Calu3 (cell line): Measurements from ENCODE around the gene EFCAB8. TPM values are rescaled to one million over a fixed set of nuclear protein-coding genes. Genes with fewer than 3 reads are reported as not detected.
A peak's percentile ranks its signal among the peaks of the same experiment; 100 is the strongest.

Source experiments
- BruUV-seq: library from RNA; stranded (reverse); fragments of 400-500 nt; replicated peaks from 2 replicates; lab custom pipeline; 2021; lab: Mats Ljungman, UMichigan
- CTCF ChIA-PET: fragments of 300-600 bp; sonication (Branson Sonifier 250); formaldehyde crosslinking; loops from one replicate; lab custom pipeline; 2022; ENCODE audit warnings: antibody characterized with exemption; lab: Charles Lee
- DNase-seq: peaks from one replicate; pipeline ENCODE4 v3.0.0; 2022
- H3K27ac Mint-ChIP-seq: one replicate; pipeline ENCODE4 v1.8.0; 2022; ENCODE audit warnings: mixed read lengths; ENCODE audit not compliant: unreplicated experiment
- H3K27me3 Mint-ChIP-seq: one replicate; pipeline ENCODE4 v1.8.0; 2022; ENCODE audit warnings: mixed read lengths; ENCODE audit not compliant: unreplicated experiment
- H3K36me3 Mint-ChIP-seq: one replicate; pipeline ENCODE4 v1.8.0; 2022; ENCODE audit warnings: mild to moderate bottlenecking, moderate library complexity, mixed read lengths; ENCODE audit not compliant: insufficient read depth, unreplicated experiment
- H3K4me1 Mint-ChIP-seq: one replicate; pipeline ENCODE4 v1.8.0; 2022; ENCODE audit warnings: mild to moderate bottlenecking, low read depth, mixed read lengths; ENCODE audit not compliant: unreplicated experiment
- H3K4me3 Mint-ChIP-seq: one replicate; pipeline ENCODE4 v1.8.0; 2022; ENCODE audit warnings: mild to moderate bottlenecking, low read depth, moderate library complexity, mixed read lengths; ENCODE audit not compliant: unreplicated experiment
- H3K9me3 Mint-ChIP-seq: one replicate; pipeline ENCODE4 v1.8.0; 2022; ENCODE audit warnings: low read depth, mixed read lengths; ENCODE audit not compliant: unreplicated experiment
- CTCF ChIP-seq: fragments of 200-600 bp; IDR thresholded peaks from one replicate; pipeline ENCODE4 v1.8.0; 2022; ENCODE audit warnings: antibody characterized with exemption; ENCODE audit not compliant: unreplicated experiment
- intact Hi-C: fragments of 100-400 bp; cut with micrococcal nuclease; formaldehyde crosslinking; loops from one replicate; pipeline ENCODE4 v1.10.0; 2022; ENCODE audit not compliant: unreplicated experiment
- total RNA-seq: library from RNA; stranded (reverse); gene quantifications from 2 replicates; pipeline ENCODE4 v1.2.3, GENCODE V29; 2022

The EFCAB8 gene
- total RNA-seq, 1 experiment from 2014 or later = 1.1 TPM

- DNase-seq = no peak
- TF ChIP-seq CTCF = no peak
- intact Hi-C loops = no loop called here
- BruUV-seq = no TSS peak
- Mint-ChIP-seq H3K4me1 (no peaks in the 10 kb centered on the region), H3K36me3 (peaks cover 75% of the 10 kb centered on the region), H3K27ac (peak overlapping the region; percentile 50), H3K27me3 (no peaks in the 10 kb centered on the region), H3K9me3 (no peaks in the 10 kb centered on the region), H3K4me3 (no peak overlapping the region)
- CTCF ChIA-PET = interaction anchor here (1.0 to 1.2 kb wide), 2 partner anchors 45 to 47 kb away, joined by 3 to 5 read pairs; no protein-coding TSS in a partner anchor
Observed at GRCh38 chr20:32841632-32842031, 17.1 kb upstream of the EFCAB8 start.

GRCh38 chr20:32842688-32843524 lies 15.8 kb upstream of the EFCAB8 start:
- DNase-seq = no peak
- CTCF ChIA-PET = interaction anchor here (0.6 kb wide), 1 partner anchor 13 kb away, joined by 8 read pairs; no protein-coding TSS in a partner anchor
- no peak overlapping the region for H3K4me3 Mint-ChIP-seq
- no peaks in the 10 kb centered on the region for H3K27me3 Mint-ChIP-seq
- no TSS peak for BruUV-seq
- no peaks in the 10 kb centered on the region for H3K9me3 Mint-ChIP-seq
- no peaks in the 10 kb centered on the region for H3K4me1 Mint-ChIP-seq
- no peak for TF ChIP-seq CTCF
- H3K27ac Mint-ChIP-seq = no peak overlapping the region
- intact Hi-C loops = no loop called here
- peaks cover 83% of the 10 kb centered on the region for H3K36me3 Mint-ChIP-seq

- CTCF ChIA-PET = no interaction called here
- no peak for TF ChIP-seq CTCF
- no peak for DNase-seq
Observed at GRCh38 chr20:32845786-32846185, 12.9 kb upstream of the EFCAB8 start.

GRCh38 chr20:32846852-32847251 lies 11.9 kb upstream of the EFCAB8 start:
- CTCF ChIA-PET = no interaction called here
- Mint-ChIP-seq H3K9me3 (no peaks in the 10 kb centered on the region), H3K36me3 (peaks cover 79% of the 10 kb centered on the region), H3K4me1 (no peaks in the 10 kb centered on the region), H3K27me3 (no peaks in the 10 kb centered on the region), H3K4me3 (no peak overlapping the region), H3K27ac (peak overlapping the region; percentile 28)
- TF ChIP-seq CTCF = no peak
- no TSS peak for BruUV-seq
- DNase-seq = no peak
- intact Hi-C loops = no loop called here

More at GRCh38 chr20:32845786-32846185, 12.9 kb upstream of the EFCAB8 start:
- H3K27ac Mint-ChIP-seq = no peak overlapping the region
- H3K4me3 Mint-ChIP-seq = no peak overlapping the region
- no TSS peak for BruUV-seq
- H3K9me3 Mint-ChIP-seq = no peaks in the 10 kb centered on the region
- intact Hi-C loops = no loop called here
- peaks cover 79% of the 10 kb centered on the region for H3K36me3 Mint-ChIP-seq
- H3K4me1 Mint-ChIP-seq = no peaks in the 10 kb centered on the region
- no peaks in the 10 kb centered on the region for H3K27me3 Mint-ChIP-seq
